HEK293T (cell line): ENCODE measurements around the gene PSMB4.
A peak's percentile ranks its signal among the peaks of the same experiment; 100 is the strongest.
"Not testable (repeated sequence)": the region's sequence is repeated elsewhere in the genome, so short reads cannot be mapped to it uniquely, and the experiment has no call there.

Source experiments
- CTCF ChIA-PET: fragments of 350-600 bp; formaldehyde crosslinking; extraction: SDS; loops from one replicate; lab custom pipeline; 2021; ENCODE audit warnings: antibody characterized with exemption, inconsistent platforms; lab: Yijun Ruan, JAX
- POLR2A ChIA-PET: fragments of 350-600 bp; formaldehyde crosslinking; extraction: SDS; loops from one replicate; lab custom pipeline; 2020; ENCODE audit warnings: antibody characterized with exemption, inconsistent platforms; lab: Yijun Ruan, JAX
- DNase-seq: peaks from one replicate; pipeline ENCODE4 v3.0.0; 2012; ENCODE audit warnings: mixed read lengths; ENCODE audit errors: extremely low spot score
- ARNT ChIP-seq: fragments of 450-650 bp; IDR thresholded peaks from 2 replicates; pipeline ENCODE4 v1.6.1; 2017; ENCODE audit warnings: mild to moderate bottlenecking
- BHLHE40 ChIP-seq: fragments of 450-650 bp; IDR thresholded peaks from 2 replicates; pipeline ENCODE4 v1.6.1; 2016; ENCODE audit warnings: mild to moderate bottlenecking, moderate library complexity, borderline replicate concordance
- CTBP1 ChIP-seq: fragments of 450-650 bp; IDR thresholded peaks from 2 replicates; pipeline ENCODE4 v1.6.1; 2016; ENCODE audit warnings: borderline replicate concordance
- ELF4 ChIP-seq: fragments of 450-650 bp; IDR thresholded peaks from 2 replicates; pipeline ENCODE4 v1.6.1; 2017; ENCODE audit warnings: antibody characterized with exemption
- FOXA1 ChIP-seq: fragments of 450-650 bp; IDR thresholded peaks from 2 replicates; pipeline ENCODE4 v1.6.1; 2016; ENCODE audit warnings: mild to moderate bottlenecking
- FOXK2 ChIP-seq: fragments of 450-650 bp; IDR thresholded peaks from 2 replicates; pipeline ENCODE4 v1.6.1; 2016; ENCODE audit warnings: mild to moderate bottlenecking
- FOXM1 ChIP-seq: fragments of 450-650 bp; IDR thresholded peaks from 2 replicates; pipeline ENCODE4 v1.6.1; 2017; ENCODE audit warnings: mild to moderate bottlenecking, borderline replicate concordance
- HDGF ChIP-seq: fragments of 450-650 bp; IDR thresholded peaks from 2 replicates; pipeline ENCODE4 v1.6.1; 2017; ENCODE audit warnings: antibody characterized with exemption, borderline replicate concordance
- L3MBTL2 ChIP-seq: fragments of 450-650 bp; conservative IDR thresholded peaks from 2 replicates; pipeline ENCODE4 v1.6.1; 2016; ENCODE audit warnings: mild to moderate bottlenecking
- LEF1 ChIP-seq: fragments of 450-650 bp; IDR thresholded peaks from 2 replicates; pipeline ENCODE4 v1.6.1; 2017; ENCODE audit warnings: mild to moderate bottlenecking, borderline replicate concordance
- NFRKB ChIP-seq: fragments of 450-650 bp; IDR thresholded peaks from 2 replicates; pipeline ENCODE4 v1.6.1; 2016; ENCODE audit warnings: mild to moderate bottlenecking, moderate library complexity
- PKNOX1 ChIP-seq: fragments of 450-650 bp; IDR thresholded peaks from 2 replicates; pipeline ENCODE4 v1.6.1; 2016
- SP1 ChIP-seq: fragments of 450-650 bp; IDR thresholded peaks from 2 replicates; pipeline ENCODE4 v1.6.1; 2017
- SUZ12 ChIP-seq: fragments of 450-650 bp; IDR thresholded peaks from 2 replicates; pipeline ENCODE4 v1.6.1; 2016; ENCODE audit warnings: mild to moderate bottlenecking
- TARDBP ChIP-seq: fragments of 450-650 bp; IDR thresholded peaks from 2 replicates; pipeline ENCODE4 v1.6.1; 2016
- ZNF384 ChIP-seq: fragments of 450-650 bp; IDR thresholded peaks from 2 replicates; pipeline ENCODE4 v1.6.1; 2016

PSMB4 gene

GRCh38 chr1:151399324-151400171, at the start of gene PSMB4:
Gene PSMB4, plus strand, starts transcription at chr1:151399573. Its CDS starts 15 bp downstream, at chr1:151399588.
- DNase-seq = peak; percentile 91
- TF ChIP-seq PKNOX1 (peak; percentile 90), ARNT (no peak), ZNF384 (peak; percentile 91), LEF1 (no peak), CTBP1 (no peak; the same call in 1 of the 2 replicates), ELF4 (peak; percentile 81), FOXM1 (no peak), L3MBTL2 (no peak), SUZ12 (no peak), NFRKB (no peak), TARDBP (no peak), SP1 (no peak)
- CTCF ChIA-PET = interaction anchor here (1.5 kb wide), 1 partner anchor 73 kb away, joined by 3 read pairs; the partner anchor contains the start of gene PI4KB
- POLR2A ChIA-PET = interaction anchor here (0.6 to 3.3 kb wide), 28 partner anchors 8 to 286 kb away, joined by 3 to 16 read pairs (median 5); partner anchors contain the start of genes CGN, PI4KB, SELENBP1 and TUFT1

- not testable (repeated sequence) for DNase-seq
- ChIA-PET POLR2A (interaction anchor here (0.7 to 1.2 kb wide), 3 partner anchors 18 to 69 kb away, joined by 3 to 5 read pairs (median 3); partner anchors contain the start of gene PI4KB), CTCF (interaction anchor here (0.8 kb wide), 1 partner anchor 22 kb away, joined by 11 read pairs; the partner anchor contains the start of gene SELENBP1)
Measured at GRCh38 chr1:151350323-151350722, 49.0 kb upstream of the PSMB4 start.

GRCh38 chr1:151352021-151352718, 47.2 kb upstream of the PSMB4 start:
- POLR2A ChIA-PET = no interaction called here
- CTCF ChIA-PET = interaction anchor here (0.7 kb wide), 1 partner anchor 36 kb away, joined by 4 read pairs; no protein-coding TSS in a partner anchor
- no peak for DNase-seq

GRCh38 chr1:151356696-151357095, 42.7 kb upstream of the PSMB4 start:
- DNase-seq = no peak
- TF ChIP-seq FOXK2 (no peak), NFRKB (no peak), LEF1 (no peak), SUZ12 (no peak), ZNF384 (no peak), TARDBP (no peak), CTBP1 (no peak), L3MBTL2 (no peak), SP1 (no peak)
- CTCF ChIA-PET = interaction anchor here (1.4 kb wide), 1 partner anchor 12 kb away, joined by 3 read pairs; no protein-coding TSS in a partner anchor
- POLR2A ChIA-PET = no interaction called here

More at GRCh38 chr1:151352021-151352718, 47.2 kb upstream of the PSMB4 start:
- no peak for TF ChIP-seq CTBP1

GRCh38 chr1:151361883-151362282, 37.5 kb upstream of the PSMB4 start:
- POLR2A ChIA-PET = no interaction called here
- DNase-seq = no peak
- CTCF ChIA-PET = no interaction called here
- TF ChIP-seq SP1 (no peak), HDGF (no peak)

GRCh38 chr1:151362308-151363155, 36.8 kb upstream of the PSMB4 start:
- CTCF ChIA-PET = no interaction called here
- DNase-seq = no peak
- TF ChIP-seq HDGF = no peak
- TF ChIP-seq L3MBTL2 = no peak
- TF ChIP-seq PKNOX1 = no peak
- TF ChIP-seq FOXK2 = no peak
- no peak for TF ChIP-seq FOXM1
- no peak for TF ChIP-seq CTBP1
- no peak for TF ChIP-seq BHLHE40
- TF ChIP-seq LEF1 = no peak
- no peak for TF ChIP-seq SP1
- TF ChIP-seq NFRKB = no peak
- no peak for TF ChIP-seq ELF4
- TF ChIP-seq FOXA1 = no peak
- no peak for TF ChIP-seq SUZ12
- no peak for TF ChIP-seq TARDBP
- TF ChIP-seq ZNF384 = no peak
- no peak for TF ChIP-seq ARNT
- POLR2A ChIA-PET = no interaction called here
